Activated T-cell treated with anti-CD3 and anti-CD28 coated beads for 48 hours (primary cell): Measurements from ENCODE around the gene BHLHE41.

Experiments used
- DNase-seq: peaks from one replicate; pipeline ENCODE4 v3.0.0-alpha.2; 2020; ENCODE audit warnings: low read depth

The BHLHE41 gene

DNA sequence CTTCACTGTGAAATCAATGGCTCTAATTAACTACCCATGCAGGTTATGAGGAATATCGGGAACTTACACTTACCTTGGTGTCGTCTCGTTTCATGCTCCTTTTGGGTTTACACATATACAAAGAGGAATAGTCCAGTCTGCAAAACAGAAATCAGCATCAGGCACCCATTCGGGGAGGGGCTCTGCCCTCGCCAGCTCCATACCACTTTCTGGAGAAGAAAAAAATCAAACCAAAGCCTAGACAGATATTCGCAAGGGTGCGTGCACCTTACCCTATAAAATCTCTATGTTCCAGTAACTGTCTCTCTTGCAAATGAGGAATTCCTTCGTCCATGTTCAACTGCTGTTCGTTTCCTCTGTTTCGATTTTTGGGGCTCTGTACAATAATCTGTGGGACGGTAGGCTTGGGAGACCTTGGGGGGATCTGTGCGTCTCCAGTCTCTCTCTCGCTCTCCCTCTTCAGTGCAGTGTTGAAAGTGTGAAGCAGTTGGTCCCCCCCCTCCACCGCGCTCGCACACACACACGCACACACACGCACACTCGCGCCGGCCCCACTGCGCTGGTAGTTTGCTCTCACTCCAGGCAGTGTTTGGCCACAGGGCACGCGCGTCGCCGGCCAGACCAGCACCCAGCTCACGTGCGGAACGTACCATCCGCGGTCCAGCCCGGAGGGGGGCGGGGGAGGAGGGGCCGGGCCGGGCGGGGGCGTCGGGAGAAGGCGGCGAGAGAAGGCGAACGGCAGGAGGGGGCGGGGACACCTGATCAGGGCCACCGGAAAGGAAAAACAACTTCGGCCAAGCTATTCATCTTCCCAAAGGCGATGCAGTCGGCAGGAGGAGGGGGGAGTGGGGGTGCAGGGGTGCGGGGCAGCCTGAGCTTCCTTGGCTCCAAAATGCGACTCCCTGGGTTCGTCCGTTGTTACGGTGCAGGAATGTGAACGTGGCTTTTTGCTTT lies at the start of gene BHLHE41:
Gene BHLHE41, minus strand, starts transcription at position 592 of the 954 bp plus-strand sequence. Its CDS starts 258 bp downstream, at position 334.
- peak; percentile 4 for DNase-seq

DNA sequence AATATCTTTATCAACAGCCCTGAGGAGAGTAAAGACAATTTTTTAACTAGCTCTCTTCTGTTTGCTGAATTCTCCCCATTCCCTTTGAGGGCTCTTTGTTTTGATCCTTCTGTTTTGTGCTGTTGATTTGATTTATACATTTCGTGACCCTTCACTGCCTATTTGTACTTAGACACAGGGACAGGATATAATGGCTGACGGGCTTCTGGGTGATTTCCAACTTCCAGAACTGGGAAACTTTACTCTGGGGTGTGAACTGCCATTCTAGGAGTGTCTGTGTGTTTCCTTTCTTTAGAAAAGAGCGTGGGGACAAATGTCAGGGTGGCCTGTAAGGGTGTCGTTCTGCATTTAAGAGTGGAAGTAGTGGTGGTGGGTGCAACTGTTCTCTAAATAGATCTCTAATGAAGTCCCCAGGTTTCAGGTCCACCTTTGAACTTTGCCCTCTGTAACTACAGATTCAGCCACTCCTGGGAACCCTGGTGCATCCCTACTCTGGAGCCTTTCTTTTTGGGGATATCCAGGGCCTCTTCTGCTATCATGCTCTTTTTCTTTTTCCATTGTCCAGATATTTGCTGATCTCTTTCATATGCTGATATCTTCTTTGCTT lies 48.2 kb upstream of the BHLHE41 start:
- no peak for DNase-seq

DNA sequence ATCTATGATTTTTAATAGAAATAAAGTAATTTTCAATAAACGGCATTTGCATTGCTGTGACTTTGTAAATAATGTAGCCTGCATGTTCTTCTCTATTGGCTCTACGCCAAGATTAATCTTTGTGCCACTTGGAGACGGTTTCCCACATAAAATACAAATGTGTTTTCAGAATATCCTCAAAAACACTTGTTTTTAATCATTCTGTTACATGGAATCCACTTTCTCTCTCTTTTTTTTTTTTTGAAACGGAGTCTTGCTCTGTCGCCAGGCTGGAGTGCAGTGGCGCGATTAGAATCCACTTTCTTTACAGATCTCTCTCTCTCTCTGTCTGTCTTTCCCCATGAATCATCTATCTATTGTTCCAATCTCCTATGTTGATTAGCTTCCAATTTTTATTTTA lies 47.7 kb upstream of the BHLHE41 start:
- no peak for DNase-seq

DNA sequence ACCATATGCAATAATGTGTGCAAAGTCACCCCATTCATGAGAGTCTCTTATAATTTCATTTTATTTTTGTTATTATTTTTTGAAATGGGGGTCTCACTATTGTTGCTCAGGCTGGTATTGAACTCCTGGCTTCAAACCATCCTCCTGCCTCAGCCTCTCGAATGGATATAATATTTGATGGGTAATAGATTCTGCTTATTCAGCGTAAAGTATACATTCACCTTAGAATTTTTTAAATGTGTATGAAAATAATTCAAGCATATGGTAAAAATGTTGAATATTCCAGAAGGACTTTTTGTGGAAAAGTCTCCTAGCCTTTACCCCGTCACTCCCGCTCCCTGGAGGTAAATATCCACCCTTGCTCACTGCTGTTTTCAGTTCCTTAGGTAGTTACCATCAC lies 47.2 kb upstream of the BHLHE41 start:
- no peak for DNase-seq

DNA sequence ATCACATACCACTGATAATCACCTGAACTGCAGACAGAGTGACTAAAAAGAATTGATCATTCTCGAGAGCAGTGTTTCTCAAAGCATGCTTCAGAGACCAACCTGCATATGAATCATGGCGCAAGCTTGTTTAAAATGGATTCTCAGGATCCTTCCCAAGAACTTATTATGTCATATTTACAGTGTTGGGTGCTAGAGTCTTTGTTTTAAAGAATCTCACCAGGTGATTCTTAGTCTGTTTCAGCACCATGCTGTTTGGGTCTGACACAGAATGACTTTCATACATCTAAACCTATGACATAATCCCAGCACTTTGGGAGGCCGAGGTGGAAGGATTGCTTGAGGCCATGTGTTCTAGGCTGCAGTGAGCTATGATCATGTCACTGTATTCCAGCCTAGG lies 39.3 kb upstream of the BHLHE41 start:
- no peak for DNase-seq

DNA sequence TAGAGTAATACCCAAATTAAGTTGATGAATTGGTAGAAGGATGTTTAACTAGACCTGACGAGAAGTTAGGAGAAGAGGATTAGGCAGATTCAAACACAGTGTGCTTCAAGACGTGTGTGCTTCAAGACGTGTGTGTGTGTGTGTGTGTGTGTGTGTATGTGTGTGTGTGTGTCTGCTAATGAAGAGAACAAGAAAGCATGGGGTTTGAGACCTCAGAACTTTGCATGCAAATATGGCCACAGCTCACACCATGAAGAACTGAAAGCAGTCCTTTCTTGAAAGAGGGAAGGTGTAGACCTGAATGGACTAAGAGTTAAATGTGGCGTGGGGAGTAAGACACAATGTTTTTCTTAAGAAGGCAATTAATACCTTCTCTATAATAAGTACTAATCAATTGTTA lies 38.1 kb upstream of the BHLHE41 start:
- DNase-seq = no peak

DNA sequence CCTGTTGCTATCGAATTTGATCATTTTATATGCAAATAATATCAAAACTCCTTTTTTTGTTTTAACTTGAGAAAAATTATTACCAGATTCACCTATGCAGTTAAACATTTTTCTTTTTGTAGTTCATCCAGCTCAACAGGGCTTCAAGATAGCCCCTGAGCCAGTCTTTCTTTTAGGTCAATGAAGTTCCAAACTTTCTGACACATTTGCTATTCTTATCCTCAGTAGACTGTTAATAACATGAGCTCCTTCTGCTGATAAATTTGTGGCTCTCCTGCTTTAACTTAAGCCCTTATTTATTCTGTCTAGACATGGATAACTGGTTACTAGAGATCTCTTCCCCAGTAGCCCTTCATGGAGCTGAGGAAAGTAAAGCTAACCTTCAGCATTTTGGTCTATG lies 37.3 kb upstream of the BHLHE41 start:
- DNase-seq = no peak

DNA sequence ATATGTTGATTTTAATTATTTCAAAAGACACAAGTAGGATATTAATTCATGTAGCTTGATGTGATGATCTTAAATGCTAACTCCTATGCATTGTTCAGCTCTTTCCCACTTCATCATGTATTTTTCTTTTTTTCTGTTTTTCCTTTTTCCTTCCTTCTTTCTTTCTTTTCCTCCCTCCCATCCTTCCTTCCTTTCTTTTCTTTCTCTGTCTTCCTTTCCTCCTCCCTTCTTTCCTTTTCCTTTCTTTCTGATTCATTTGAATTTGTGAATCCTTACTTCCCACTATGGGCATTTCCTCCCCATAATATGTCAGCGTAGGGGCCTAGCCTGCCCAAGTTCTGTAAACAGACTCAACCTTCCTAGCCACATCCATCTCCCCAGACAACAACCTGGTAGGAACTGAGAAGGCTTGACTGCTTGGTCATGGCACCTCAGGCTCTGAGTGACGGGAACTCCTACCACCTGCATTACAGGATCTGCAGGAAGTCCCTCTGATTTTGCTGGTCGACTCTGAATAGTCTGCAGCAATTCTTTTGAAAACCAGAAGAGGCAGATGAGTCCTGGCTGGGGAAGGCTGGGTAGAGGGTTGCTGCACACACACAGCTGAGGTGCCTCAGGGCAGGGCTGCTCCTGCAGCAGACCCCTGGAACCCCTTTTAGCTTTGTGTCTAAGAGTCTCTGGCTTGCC lies 33.4 kb upstream of the BHLHE41 start:
- no peak for DNase-seq

DNA sequence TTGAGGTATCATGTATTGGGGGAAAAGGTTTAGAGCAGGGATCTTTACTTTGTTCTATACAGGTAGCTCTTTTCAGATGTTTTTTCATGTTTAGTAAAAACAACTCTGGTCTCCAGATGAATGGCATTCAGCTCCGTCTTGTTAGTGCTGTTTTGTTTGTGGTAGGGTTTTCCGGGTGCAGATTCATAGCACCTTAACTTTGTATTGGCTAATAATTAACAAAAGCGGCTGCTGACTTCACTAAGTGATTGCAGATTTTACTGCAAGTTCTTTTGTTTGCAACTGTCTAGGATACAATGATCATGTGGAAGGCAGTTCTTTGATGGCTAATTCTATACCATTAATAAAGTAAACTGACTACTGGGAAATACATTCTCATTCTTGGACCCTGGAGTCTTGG lies 32.2 kb upstream of the BHLHE41 start:
- DNase-seq = no peak

DNA sequence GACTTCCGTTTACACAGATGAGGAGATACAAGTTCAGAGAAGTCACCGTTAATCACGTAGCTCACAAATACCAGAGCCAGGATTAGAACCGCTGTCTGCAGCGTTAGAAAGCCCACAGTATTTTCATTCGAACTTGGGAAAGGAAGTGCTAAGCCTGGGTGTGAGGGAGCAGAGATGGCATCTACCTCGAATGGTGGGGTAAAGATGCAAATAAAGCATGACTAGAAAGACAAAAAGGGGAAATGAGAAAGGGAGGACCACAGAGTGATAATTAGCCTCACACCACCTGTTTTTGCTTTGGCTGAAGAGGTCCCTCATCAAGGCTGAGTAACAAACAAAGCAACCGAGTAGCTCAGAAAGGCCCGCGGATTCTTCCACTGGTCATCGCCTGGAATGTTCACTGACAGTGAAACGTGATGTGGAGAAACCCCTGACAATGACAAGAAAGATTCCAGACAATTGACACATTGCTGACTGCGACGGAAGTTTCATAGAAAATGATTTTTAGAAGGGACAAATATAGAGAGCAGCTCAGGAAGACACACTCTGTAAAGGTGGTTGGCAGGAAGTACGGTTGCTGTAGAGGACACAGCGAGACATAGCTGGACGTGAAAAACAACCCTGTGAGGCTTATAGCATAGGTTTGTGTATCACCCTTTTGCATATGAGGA lies 31.5 kb upstream of the BHLHE41 start:
- no peak for DNase-seq

DNA sequence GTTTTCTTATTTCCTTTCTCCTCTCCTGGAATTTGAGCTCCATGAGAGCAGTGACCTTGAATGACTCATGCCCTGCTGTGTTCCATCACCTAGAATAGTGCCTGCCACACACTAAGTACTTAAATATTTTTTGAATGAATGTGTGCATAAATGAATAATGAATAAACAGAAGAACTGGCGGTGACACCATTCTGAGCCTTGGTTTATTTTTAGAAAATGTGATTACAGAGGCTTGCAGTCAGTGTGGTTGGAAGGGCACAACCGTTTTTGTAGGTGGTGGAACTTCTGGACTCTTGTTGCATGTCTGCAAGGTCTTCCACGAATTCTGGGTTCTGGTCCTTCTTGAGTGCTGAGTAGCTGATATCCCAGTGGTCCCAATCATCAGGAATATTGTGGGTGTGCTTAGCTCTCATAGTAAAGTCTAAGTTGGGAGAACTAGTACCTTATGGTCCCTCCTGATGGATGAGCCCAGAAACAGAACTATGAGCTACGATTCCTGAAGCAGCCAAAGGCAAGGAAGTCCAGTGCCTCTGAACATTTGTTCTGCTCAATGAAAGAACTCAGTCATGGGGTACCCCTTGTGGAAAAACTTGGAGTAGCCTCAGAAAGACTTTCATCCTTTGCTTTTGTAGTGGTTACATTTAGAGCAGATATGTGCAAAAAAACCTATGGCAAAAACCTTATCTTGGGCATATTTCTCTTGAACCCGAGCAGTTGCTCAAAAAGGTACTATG lies 28.8 kb upstream of the BHLHE41 start:
- DNase-seq = no peak

DNA sequence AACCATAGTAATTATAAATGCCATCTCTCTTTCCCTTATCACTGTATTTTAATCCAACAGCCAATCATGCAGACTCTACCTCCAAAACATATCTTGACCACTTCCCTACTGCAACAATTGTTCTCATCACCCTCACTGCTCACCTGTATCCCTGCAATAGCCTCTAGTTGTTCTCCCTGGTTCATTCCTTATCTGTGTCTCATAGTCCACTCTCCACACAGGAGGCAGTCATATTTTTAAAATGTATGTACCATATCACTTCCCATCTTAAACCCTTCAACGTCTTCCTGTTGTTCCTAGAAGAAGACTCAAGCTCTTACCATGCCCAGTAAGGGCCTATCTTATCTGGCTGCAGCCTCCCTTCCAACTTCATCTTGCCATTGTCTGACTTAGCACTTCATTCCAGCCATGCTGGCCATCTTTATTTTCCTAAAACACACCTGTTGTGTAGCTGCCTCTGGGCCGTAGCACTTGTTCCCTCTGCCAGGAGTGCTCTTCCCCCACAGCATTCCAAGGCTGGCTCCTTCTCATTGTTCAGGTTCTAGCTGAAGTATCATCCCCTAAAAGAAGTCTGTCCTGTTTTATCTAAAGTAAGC lies 27.8 kb upstream of the BHLHE41 start:
- no peak for DNase-seq

DNA sequence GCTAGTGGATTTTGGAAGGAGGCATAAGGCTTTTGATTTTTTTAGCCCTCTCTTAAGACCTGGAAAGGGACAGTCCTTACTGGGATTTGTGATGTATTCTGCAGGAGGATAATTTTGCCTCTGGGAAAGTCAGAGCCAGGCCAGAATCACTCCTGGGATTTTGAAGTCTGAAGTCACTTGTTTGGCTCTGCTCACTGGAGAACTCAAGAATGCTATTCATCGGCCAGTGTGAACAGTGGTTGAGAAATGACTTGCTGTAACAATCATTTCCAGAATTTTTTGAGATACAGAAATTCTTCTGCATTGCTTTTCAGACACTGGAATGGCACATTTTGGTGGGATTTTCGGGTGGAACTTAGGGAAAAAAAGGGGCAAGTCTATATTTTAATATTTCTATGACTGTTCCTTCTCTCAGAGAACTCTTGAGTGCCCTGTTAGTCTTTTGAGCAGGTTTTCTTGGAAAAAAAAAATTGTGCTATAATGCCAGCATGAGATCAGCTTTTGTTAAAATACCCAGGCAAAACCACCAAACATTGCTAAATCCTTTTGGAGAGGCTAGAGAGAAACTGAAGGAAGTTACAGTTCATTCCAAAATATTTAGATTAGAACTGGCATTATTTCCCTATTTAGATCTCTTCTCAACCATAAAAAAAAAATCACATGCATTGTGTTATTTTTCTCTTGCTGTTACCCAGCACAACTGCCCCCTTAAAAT lies 26.1 kb upstream of the BHLHE41 start:
- DNase-seq = no peak

DNA sequence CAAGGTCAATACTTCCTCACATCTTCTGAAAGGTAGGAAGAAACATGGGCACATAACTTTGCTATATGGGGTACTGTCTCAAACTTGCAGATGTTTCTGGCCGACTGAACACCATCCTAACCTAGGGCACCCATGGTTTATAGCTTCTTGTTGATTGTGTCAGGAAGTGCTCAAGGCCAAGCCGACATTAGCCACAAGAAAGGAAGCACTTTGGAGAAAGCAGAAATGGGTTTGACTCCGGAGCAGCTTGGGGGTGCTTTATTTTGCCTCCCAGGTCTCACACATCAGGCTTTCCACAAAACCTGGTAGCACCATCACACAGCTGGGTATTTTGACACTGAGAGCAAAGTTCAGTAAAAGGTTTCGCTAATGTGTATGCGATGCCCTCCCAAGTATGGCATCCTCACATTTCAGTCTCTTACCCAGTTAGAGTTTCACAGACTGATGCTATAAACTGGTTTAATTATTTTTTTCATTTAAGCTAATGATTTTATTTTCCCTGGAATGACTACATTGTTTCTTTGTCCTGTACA lies 25.2 kb upstream of the BHLHE41 start:
- DNase-seq = no peak

DNA sequence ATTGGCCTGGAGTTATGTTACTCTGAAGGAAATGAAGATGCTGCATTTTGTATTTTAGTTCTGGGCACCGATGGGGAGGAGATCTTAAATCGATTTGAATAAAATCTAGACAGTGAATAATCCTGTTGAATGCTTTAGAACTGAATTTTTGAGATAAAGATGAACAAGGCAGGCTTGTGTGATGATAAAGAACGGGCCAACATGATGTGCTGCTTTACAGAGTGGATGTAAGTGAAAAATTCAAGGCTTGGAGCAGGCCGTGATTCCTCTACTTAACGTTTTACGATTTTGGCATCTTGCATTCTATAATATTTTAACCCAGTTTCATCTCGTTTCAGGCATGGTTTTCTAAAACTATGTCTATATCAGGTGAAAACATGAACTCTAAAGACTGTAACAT lies 23.5 kb upstream of the BHLHE41 start:
- no peak for DNase-seq

DNA sequence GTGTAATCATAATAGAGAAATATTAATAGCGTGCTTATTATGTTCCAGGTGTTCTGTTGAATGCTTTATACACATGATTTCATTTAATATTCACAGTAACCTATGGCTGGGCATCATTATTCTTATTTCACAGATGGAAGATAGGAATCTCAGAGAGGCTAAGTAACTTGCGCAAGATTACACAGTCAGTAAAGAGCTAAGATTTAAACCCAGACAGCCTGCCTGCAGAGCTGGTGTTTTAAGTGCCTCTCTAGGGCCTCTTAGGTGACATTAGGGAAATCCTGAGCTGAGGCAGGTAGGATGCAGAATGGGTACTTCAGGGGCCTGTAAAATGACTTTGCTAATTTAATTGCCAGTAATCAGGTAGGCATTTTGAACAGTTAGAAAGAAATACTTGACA lies 18.5 kb upstream of the BHLHE41 start:
- no peak for DNase-seq

DNA sequence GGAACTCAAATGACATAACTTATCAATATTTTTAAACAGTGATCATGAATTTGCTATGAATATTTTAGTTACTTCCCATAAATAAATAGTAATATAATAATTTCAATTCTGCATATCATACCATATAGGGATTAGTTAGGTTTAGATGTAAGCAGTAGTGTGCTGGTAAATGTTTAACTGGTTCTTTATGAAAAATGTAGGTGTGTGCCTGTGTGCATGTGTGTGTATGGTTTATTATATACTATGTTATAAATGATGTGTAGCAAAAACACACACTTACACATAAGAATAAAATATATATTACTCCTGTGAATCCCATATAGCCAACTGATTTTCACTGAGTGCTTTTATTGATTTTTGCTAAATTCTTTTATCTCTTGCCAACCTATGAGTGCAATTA lies 14.0 kb upstream of the BHLHE41 start:
- DNase-seq = no peak

DNA sequence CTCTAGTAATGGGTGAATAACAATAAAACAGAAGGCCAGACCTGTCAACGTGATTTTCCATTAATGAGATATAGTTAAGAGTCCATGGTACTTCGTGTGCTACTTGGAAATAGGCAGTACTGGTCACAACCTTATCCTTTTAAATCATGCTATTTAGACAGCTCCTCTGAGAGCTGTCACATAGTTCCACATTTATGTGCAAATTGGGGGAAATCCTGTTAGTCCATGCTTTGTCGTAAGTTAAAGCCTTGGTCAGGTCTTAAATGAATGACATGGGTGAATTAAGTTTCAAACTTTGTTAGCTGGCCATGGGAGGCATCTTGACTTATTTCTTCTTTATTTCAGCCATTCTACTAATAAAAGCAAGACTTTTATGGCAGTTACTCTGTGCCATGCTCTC lies 11.9 kb upstream of the BHLHE41 start:
- no peak for DNase-seq

DNA sequence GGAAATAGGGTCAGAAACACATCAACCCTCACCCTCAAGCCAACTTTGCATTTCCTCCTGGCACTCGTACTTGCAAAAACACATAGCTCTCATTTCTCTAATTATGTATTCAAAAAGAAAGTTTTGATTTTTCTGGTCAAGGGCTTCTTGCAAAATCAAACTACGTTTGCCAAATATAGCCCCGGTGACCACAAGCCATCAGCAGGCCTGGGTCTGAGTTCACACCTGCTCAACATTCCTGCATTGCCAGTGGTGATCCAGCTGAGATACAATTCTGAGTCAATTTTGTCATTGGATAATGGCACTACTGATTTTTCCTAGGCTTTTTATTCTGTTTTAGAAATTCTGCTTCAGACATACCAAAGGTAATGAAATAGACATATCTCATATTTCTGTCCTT lies 10.7 kb upstream of the BHLHE41 start:
- DNase-seq = no peak

DNA sequence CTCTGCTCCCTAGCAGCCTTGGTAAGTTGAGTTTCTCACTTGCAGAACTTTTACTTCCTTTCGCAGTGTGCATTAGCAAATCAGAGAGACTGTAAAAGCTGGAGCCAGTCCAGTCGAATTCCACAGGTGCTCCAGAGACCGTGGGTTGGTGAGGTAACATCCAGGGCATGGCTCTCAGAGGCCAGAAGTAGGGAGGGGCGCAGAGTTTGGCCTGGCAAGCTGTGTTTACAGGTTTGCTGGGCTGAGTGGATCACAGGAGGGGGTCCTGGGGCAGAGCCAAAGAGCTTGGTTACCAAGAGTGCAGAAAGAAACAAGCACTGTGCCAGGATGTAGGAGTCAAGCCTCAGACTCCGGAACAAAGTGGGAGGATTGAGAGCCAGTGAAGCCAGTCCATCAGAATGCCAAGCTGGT lies 10.2 kb upstream of the BHLHE41 start:
- DNase-seq = no peak
